ENCODE measurements around the gene PGGHG. TPM values are rescaled to one million over a fixed set of nuclear protein-coding genes. Genes with fewer than 3 reads are reported as not detected.
"Not testable (repeated sequence)": the region's sequence is repeated elsewhere in the genome, so short reads cannot be mapped to it uniquely, and the experiment has no call there.

The PGGHG gene
- total RNA-seq, 2 experiments from 2014 or later: 99.6 to 101 TPM

GRCh38 chr11:324593-325517 lies 35.9 kb downstream of the PGGHG start:
- DNase-seq; intact Hi-C loops (cut with micrococcal nuclease); H3K4me3 Mint-ChIP-seq; H3K9me3 Mint-ChIP-seq; H3K27me3 Mint-ChIP-seq (ENCODE audit: low read depth); H3K36me3 Mint-ChIP-seq (ENCODE audit: low read depth): not testable (repeated sequence)
- H3K4me1 Mint-ChIP-seq (ENCODE audit: low read depth): peaks cover 62% of the 10 kb centered on the region
- CTCF ChIA-PET: interaction anchor here (0.8 to 1.1 kb wide), 2 partner anchors 12 to 15 kb away, joined by 4 to 6 read pairs; no protein-coding TSS in a partner anchor
- H3K27ac Mint-ChIP-seq: peak overlapping the region; percentile 69

GRCh38 chr11:325796-326591 lies 37.1 kb downstream of the PGGHG start:
- intact Hi-C loops (cut with micrococcal nuclease): no loop called here
- peaks cover 63% of the 10 kb centered on the region for H3K4me1 Mint-ChIP-seq (ENCODE audit: low read depth)

GRCh38 chr11:326592-326841 lies 37.6 kb downstream of the PGGHG start:
- Mint-ChIP-seq H3K36me3 (ENCODE audit: low read depth) (no peaks in the 10 kb centered on the region), H3K9me3 (no peaks in the 10 kb centered on the region), H3K4me3 (peak overlapping the region; percentile 72), H3K4me1 (ENCODE audit: low read depth) (peaks cover 68% of the 10 kb centered on the region), H3K27ac (peak overlapping the region; percentile 98), H3K27me3 (ENCODE audit: low read depth) (no peaks in the 10 kb centered on the region)
- CTCF ChIA-PET: interaction anchor here (1.3 to 1.7 kb wide), 3 partner anchors 14 to 76 kb away, joined by 3 to 5 read pairs (median 4); no protein-coding TSS in a partner anchor
- intact Hi-C loops (cut with micrococcal nuclease): no loop called here
- DNase-seq: no peak

More at GRCh38 chr11:325796-326591, 37.1 kb downstream of the PGGHG start:
- Mint-ChIP-seq H3K27me3 (ENCODE audit: low read depth) (no peaks in the 10 kb centered on the region), H3K27ac (peak overlapping the region; percentile 98), H3K36me3 (ENCODE audit: low read depth) (no peaks in the 10 kb centered on the region), H3K4me3 (peak overlapping the region; percentile 72), H3K9me3 (no peaks in the 10 kb centered on the region)
- DNase-seq: no peak
- CTCF ChIA-PET: interaction anchor here (1.1 to 1.7 kb wide), 4 partner anchors 10 to 75 kb away, joined by 3 to 5 read pairs (median 4); no protein-coding TSS in a partner anchor

GRCh38 chr11:326842-327580 lies 38.1 kb downstream of the PGGHG start:
- Mint-ChIP-seq H3K4me1 (ENCODE audit: low read depth) (peaks cover 73% of the 10 kb centered on the region), H3K27ac (peak overlapping the region; percentile 98), H3K36me3 (ENCODE audit: low read depth) (no peaks in the 10 kb centered on the region), H3K4me3 (peak overlapping the region; percentile 72), H3K27me3 (ENCODE audit: low read depth) (no peaks in the 10 kb centered on the region), H3K9me3 (no peaks in the 10 kb centered on the region)
- CTCF ChIA-PET: interaction anchor here (1.3 to 1.7 kb wide), 3 partner anchors 13 to 76 kb away, joined by 3 to 5 read pairs (median 4); no protein-coding TSS in a partner anchor
- DNase-seq: peak; percentile 92
- intact Hi-C loops (cut with micrococcal nuclease): loop anchor here (1.0 kb wide), 2 partner anchors 10 to 58 kb away; no protein-coding TSS in a partner anchor

GRCh38 chr11:327581-327923 lies 38.6 kb downstream of the PGGHG start:
- Mint-ChIP-seq H3K9me3 (no peaks in the 10 kb centered on the region), H3K4me3 (peak overlapping the region; percentile 72), H3K36me3 (ENCODE audit: low read depth) (no peaks in the 10 kb centered on the region), H3K27ac (peak overlapping the region; percentile 98), H3K4me1 (ENCODE audit: low read depth) (peaks cover 73% of the 10 kb centered on the region), H3K27me3 (ENCODE audit: low read depth) (no peaks in the 10 kb centered on the region)
- CTCF ChIA-PET: interaction anchor here (1.3 to 1.7 kb wide), 3 partner anchors 13 to 77 kb away, joined by 3 to 5 read pairs (median 4); no protein-coding TSS in a partner anchor
- no peak for DNase-seq
- intact Hi-C loops (cut with micrococcal nuclease): loop anchor here (1.0 kb wide), 2 partner anchors 10 to 58 kb away; no protein-coding TSS in a partner anchor

- no peak overlapping the region for H3K4me3 Mint-ChIP-seq
- H3K27me3 Mint-ChIP-seq (ENCODE audit: low read depth): no peaks in the 10 kb centered on the region
- no peaks in the 10 kb centered on the region for H3K36me3 Mint-ChIP-seq (ENCODE audit: low read depth)
- CTCF ChIA-PET: interaction anchor here (1.5 to 1.7 kb wide), 2 partner anchors 27 to 77 kb away, joined by 3 to 5 read pairs; no protein-coding TSS in a partner anchor
- DNase-seq: no peak
- no peaks in the 10 kb centered on the region for H3K9me3 Mint-ChIP-seq
- intact Hi-C loops (cut with micrococcal nuclease): no loop called here
- H3K4me1 Mint-ChIP-seq (ENCODE audit: low read depth): peaks cover 74% of the 10 kb centered on the region
- H3K27ac Mint-ChIP-seq: no peak overlapping the region
Observed at GRCh38 chr11:328012-328411, 39.1 kb downstream of the PGGHG start.

- H3K27ac Mint-ChIP-seq; H3K27me3 Mint-ChIP-seq (ENCODE audit: low read depth); H3K9me3 Mint-ChIP-seq; DNase-seq; H3K36me3 Mint-ChIP-seq (ENCODE audit: low read depth): not testable (repeated sequence)
- Mint-ChIP-seq H3K4me3 (peak overlapping the region; percentile 69), H3K4me1 (ENCODE audit: low read depth) (peaks cover 70% of the 10 kb centered on the region)
- intact Hi-C loops (cut with micrococcal nuclease): loop anchor here (1.0 kb wide), 1 partner anchor 27 kb away; no protein-coding TSS in a partner anchor
- CTCF ChIA-PET: interaction anchor here (1.8 to 2.4 kb wide), 2 partner anchors 20 to 27 kb away, joined by 8 to 13 read pairs; no protein-coding TSS in a partner anchor
Observed at GRCh38 chr11:328516-329100, 39.7 kb downstream of the PGGHG start.

GRCh38 chr11:329886-330253 lies 40.9 kb downstream of the PGGHG start:
- Mint-ChIP-seq H3K27ac (peak overlapping the region; percentile 72), H3K4me3 (peak overlapping the region; percentile 69), H3K4me1 (ENCODE audit: low read depth) (peaks cover 60% of the 10 kb centered on the region), H3K27me3 (ENCODE audit: low read depth) (no peaks in the 10 kb centered on the region), H3K36me3 (ENCODE audit: low read depth) (no peaks in the 10 kb centered on the region), H3K9me3 (no peaks in the 10 kb centered on the region)
- no peak for DNase-seq
- CTCF ChIA-PET: interaction anchor here (1.0 to 2.4 kb wide), 4 partner anchors 13 to 189 kb away, joined by 3 to 13 read pairs (median 6); no protein-coding TSS in a partner anchor
- intact Hi-C loops (cut with micrococcal nuclease): loop anchor here (1.0 kb wide), 1 partner anchor 25 kb away; no protein-coding TSS in a partner anchor

GRCh38 chr11:330307-330693 lies 41.4 kb downstream of the PGGHG start:
- H3K4me3 Mint-ChIP-seq: no peak overlapping the region
- H3K9me3 Mint-ChIP-seq: no peaks in the 10 kb centered on the region
- DNase-seq: no peak
- intact Hi-C loops (cut with micrococcal nuclease): no loop called here
- H3K27ac Mint-ChIP-seq: peak overlapping the region; percentile 72
- H3K4me1 Mint-ChIP-seq (ENCODE audit: low read depth): peaks cover 59% of the 10 kb centered on the region
- H3K27me3 Mint-ChIP-seq (ENCODE audit: low read depth): no peaks in the 10 kb centered on the region
- H3K36me3 Mint-ChIP-seq (ENCODE audit: low read depth): no peaks in the 10 kb centered on the region
- CTCF ChIA-PET: interaction anchor here (1.0 to 2.4 kb wide), 4 partner anchors 13 to 189 kb away, joined by 3 to 13 read pairs (median 6); no protein-coding TSS in a partner anchor

- no peaks in the 10 kb centered on the region for H3K27me3 Mint-ChIP-seq (ENCODE audit: low read depth)
- H3K9me3 Mint-ChIP-seq: no peaks in the 10 kb centered on the region
- CTCF ChIA-PET: interaction anchor here (0.6 to 2.4 kb wide), 3 partner anchors 12 to 25 kb away, joined by 4 to 13 read pairs (median 4); no protein-coding TSS in a partner anchor
- no peak overlapping the region for H3K27ac Mint-ChIP-seq
- intact Hi-C loops (cut with micrococcal nuclease): no loop called here
- DNase-seq: peak; percentile 56
- no peaks in the 10 kb centered on the region for H3K36me3 Mint-ChIP-seq (ENCODE audit: low read depth)
- peaks cover 60% of the 10 kb centered on the region for H3K4me1 Mint-ChIP-seq (ENCODE audit: low read depth)
- H3K4me3 Mint-ChIP-seq: no peak overlapping the region
Observed at GRCh38 chr11:330694-331357, 41.9 kb downstream of the PGGHG start.

Data from activated naive CD4-positive, alpha-beta T cell treated with anti-CD3 and anti-CD28 coated beads for 36 hours (primary cell).